Measurements from ENCODE around the gene PDLIM1.

PDLIM1 gene

DNA sequence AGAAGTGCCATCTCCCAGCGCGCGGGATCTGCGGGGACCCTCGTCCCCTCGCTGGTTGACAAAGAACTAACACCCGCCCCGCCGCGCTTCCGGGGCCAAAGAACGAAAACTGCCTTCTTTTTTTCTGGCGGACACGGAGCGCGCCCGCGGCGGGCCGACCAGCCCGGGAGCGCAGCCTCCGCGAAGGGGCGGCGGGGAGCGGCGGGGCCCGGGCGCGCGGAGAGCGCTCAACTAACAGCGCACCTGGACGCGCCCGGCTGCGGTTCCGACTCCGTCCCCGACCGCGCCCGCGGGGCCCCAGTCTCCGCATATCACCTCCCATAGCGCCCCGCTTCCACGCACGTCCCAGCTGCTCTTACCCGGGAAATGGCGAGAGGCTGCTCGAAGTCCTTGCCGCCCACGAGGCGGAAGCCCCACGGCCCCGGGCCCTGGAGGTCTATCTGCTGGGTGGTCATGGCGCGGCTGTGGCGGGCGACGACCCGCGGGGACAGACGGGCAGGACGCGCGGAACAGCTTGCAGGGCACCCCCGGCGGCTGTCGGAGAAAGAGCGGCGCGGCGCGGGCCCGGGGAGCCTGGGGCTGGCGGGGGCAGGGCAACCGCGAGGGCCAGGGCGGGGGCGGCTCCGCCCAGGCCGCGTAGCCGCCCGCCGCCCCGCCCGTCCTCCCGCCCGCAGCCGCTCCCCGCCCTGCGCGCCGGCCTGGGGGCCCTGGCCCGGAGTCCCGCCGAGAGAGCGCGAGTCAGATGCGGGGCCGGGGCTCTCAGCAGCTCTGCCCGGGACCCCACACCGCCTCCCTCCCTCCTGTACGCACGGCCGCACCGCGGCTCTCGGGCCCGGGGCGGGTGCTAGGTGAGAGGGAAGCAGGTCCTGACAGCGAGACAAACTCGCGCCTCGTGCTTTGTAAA lies at the start of gene PDLIM1:
Gene PDLIM1 (minus strand): TSS at position 543 of the 904 bp plus-strand sequence. CDS start 88 bp downstream, at position 455.
- peak within 1 kb of the TSS; percentile 94 for H3K9ac ChIP-seq (ENCODE audit: low read depth, low read length)
- H3K9me3 ChIP-seq (ENCODE audit: control insufficient read depth, insufficient read depth, low read length), result no peaks in the 10 kb centered on the region
- no peaks in the 10 kb centered on the region for H3K36me3 ChIP-seq (ENCODE audit: insufficient read depth, low read length)
- peaks cover 36% of the 10 kb centered on the region for H3K4me1 ChIP-seq (ENCODE audit: insufficient read depth, low read length)

- no peaks in the 10 kb centered on the region for H3K36me3 ChIP-seq (ENCODE audit: insufficient read depth, low read length)
- H3K9ac ChIP-seq (ENCODE audit: low read depth, low read length), result no peak overlapping the region
- peaks cover 8% of the 10 kb centered on the region for H3K4me1 ChIP-seq (ENCODE audit: insufficient read depth, low read length)
- H3K9me3 ChIP-seq (ENCODE audit: control insufficient read depth, insufficient read depth, low read length), result no peaks in the 10 kb centered on the region
Measured at GRCh38 chr10:95339863-95340262, 49.1 kb upstream of the PDLIM1 start.

DNA sequence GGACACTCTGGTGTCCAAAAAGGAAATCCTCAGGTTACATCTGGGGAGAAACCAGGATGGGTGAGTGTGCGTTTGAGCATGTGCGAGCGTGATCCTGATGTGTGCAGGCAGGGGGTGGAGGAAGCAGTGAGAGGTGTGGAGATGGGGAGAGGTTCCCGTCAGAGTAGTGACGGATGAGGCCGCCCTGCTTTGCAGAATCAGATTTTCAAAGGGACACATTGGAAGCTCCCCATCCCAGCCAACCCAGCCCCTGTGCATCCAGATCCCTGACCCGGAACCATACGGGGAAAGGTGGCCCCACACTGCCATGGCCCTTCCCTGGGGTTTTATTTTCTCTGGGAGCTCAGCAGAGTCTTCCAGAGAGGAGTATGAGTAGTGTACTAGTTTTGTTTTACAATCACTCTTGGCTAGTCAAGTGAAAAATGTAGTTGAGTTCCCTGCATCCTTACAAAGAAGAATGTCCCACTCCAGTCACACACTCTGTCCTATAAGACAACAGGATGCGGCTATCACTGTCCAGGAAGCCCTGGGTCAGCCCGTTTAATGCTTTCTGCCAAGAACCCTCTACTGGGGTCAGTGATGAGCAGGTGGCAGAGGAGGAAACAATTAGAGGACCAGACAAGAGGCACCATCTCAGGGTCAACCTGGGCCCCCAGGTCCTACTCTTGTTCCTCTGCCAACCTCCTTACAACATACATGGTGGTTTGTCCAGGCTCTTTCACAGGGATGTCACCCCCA lies 46.8 kb upstream of the PDLIM1 start:
- Histone ChIP-seq H3K36me3 (ENCODE audit: insufficient read depth, low read length) (no peaks in the 10 kb centered on the region), H3K9ac (ENCODE audit: low read depth, low read length) (no peak overlapping the region), H3K4me1 (ENCODE audit: insufficient read depth, low read length) (no peaks in the 10 kb centered on the region), H3K9me3 (ENCODE audit: control insufficient read depth, insufficient read depth, low read length) (no peaks in the 10 kb centered on the region)

- Histone ChIP-seq H3K36me3 (ENCODE audit: insufficient read depth, low read length) (no peaks in the 10 kb centered on the region), H3K4me1 (ENCODE audit: insufficient read depth, low read length) (no peaks in the 10 kb centered on the region), H3K9ac (ENCODE audit: low read depth, low read length) (no peak overlapping the region), H3K9me3 (ENCODE audit: control insufficient read depth, insufficient read depth, low read length) (no peaks in the 10 kb centered on the region)
Measured at GRCh38 chr10:95336702-95337101, 45.9 kb upstream of the PDLIM1 start.

GRCh38 chr10:95335933-95336699 lies 45.3 kb upstream of the PDLIM1 start:
- no peaks in the 10 kb centered on the region for H3K9me3 ChIP-seq (ENCODE audit: control insufficient read depth, insufficient read depth, low read length)
- H3K9ac ChIP-seq (ENCODE audit: low read depth, low read length), result no peak overlapping the region
- no peaks in the 10 kb centered on the region for H3K4me1 ChIP-seq (ENCODE audit: insufficient read depth, low read length)
- no peaks in the 10 kb centered on the region for H3K36me3 ChIP-seq (ENCODE audit: insufficient read depth, low read length)

DNA sequence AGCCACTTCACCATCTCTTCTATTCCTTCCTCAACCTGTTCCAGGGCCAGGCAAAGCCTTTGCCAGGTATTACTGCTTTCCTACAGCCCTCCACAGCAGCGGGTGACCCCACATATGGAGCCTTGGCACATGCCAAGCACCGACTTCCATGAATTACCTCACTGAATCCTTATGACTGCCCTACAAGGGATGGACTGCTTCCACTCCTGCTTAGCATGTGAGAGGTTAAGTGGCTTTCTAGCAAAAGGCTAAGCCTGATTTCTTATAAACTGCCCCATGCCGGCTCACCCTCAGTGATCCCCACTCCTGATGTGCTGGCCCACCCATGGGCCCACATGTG lies 44.0 kb upstream of the PDLIM1 start:
- Histone ChIP-seq H3K4me1 (ENCODE audit: insufficient read depth, low read length) (no peaks in the 10 kb centered on the region), H3K9me3 (ENCODE audit: control insufficient read depth, insufficient read depth, low read length) (no peaks in the 10 kb centered on the region), H3K9ac (ENCODE audit: low read depth, low read length) (no peak overlapping the region), H3K36me3 (ENCODE audit: insufficient read depth, low read length) (no peaks in the 10 kb centered on the region)

GRCh38 chr10:95333997-95334804 lies 43.4 kb upstream of the PDLIM1 start:
- Histone ChIP-seq H3K4me1 (ENCODE audit: insufficient read depth, low read length) (no peaks in the 10 kb centered on the region), H3K36me3 (ENCODE audit: insufficient read depth, low read length) (no peaks in the 10 kb centered on the region), H3K9ac (ENCODE audit: low read depth, low read length) (no peak overlapping the region), H3K9me3 (ENCODE audit: control insufficient read depth, insufficient read depth, low read length) (no peaks in the 10 kb centered on the region)

DNA sequence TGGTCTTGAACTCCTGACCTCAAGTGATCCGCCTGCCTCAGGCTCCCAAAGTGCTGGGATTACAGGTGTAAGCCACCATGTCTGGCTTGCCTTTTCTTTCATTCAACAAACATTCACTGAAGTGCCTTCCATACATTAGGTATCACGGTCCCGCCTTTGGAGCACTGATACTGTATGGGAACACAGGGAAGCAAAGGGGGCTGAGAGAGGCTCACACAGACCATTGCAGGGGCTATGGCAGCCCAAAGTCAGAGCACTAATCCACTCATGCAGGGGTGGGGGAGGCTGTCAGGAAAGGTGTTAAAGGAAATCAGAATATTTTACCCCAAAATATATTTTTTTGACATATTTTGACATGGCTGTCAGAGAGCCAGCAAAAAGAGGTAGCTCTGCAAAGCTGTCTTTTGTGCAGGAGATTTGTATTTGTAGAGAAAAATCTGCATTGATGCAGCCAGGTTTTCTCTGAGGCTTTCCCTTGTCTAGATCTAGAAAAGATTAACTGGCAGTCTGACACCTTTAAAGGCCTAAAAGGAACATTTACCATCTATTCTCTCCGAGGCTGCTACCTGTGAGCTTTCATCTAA lies 42.0 kb upstream of the PDLIM1 start:
- no peaks in the 10 kb centered on the region for H3K9me3 ChIP-seq (ENCODE audit: control insufficient read depth, insufficient read depth, low read length)
- no peaks in the 10 kb centered on the region for H3K36me3 ChIP-seq (ENCODE audit: insufficient read depth, low read length)
- no peak overlapping the region for H3K9ac ChIP-seq (ENCODE audit: low read depth, low read length)
- no peaks in the 10 kb centered on the region for H3K4me1 ChIP-seq (ENCODE audit: insufficient read depth, low read length)

DNA sequence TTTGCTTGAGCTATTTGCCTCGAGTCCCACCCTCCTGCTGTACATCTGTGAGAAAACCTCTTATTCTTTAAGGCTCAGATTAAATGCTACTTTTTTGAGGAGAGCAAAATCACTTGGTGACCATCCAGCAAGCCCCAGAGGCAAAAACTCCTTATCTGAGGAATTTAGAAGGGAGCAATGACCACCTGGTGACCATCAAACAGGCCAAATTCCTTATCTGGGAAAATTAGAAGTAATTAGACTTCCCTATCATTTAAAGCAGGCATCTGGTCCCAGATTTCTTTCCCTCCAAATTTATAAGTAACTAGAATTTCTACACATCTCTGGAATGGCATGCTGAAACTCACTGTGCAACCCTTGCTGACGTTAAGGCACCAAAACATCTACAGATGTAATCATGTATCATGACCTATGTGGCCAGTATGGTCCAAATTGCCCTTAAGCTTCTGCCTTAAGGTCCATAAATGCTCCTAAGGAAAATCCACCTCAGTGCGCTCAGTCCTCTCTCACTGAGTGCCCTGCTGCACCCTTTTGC lies 40.9 kb upstream of the PDLIM1 start:
- no peaks in the 10 kb centered on the region for H3K36me3 ChIP-seq (ENCODE audit: insufficient read depth, low read length)
- H3K4me1 ChIP-seq (ENCODE audit: insufficient read depth, low read length), result no peaks in the 10 kb centered on the region
- H3K9me3 ChIP-seq (ENCODE audit: control insufficient read depth, insufficient read depth, low read length), result no peaks in the 10 kb centered on the region
- H3K9ac ChIP-seq (ENCODE audit: low read depth, low read length), result no peak overlapping the region

GRCh38 chr10:95330966-95331453 lies 40.2 kb upstream of the PDLIM1 start:
- H3K9me3 ChIP-seq (ENCODE audit: control insufficient read depth, insufficient read depth, low read length), result no peaks in the 10 kb centered on the region
- H3K36me3 ChIP-seq (ENCODE audit: insufficient read depth, low read length), result no peaks in the 10 kb centered on the region
- H3K9ac ChIP-seq (ENCODE audit: low read depth, low read length), result no peak overlapping the region
- no peaks in the 10 kb centered on the region for H3K4me1 ChIP-seq (ENCODE audit: insufficient read depth, low read length)

- Histone ChIP-seq H3K9me3 (ENCODE audit: control insufficient read depth, insufficient read depth, low read length) (no peaks in the 10 kb centered on the region), H3K36me3 (ENCODE audit: insufficient read depth, low read length) (no peaks in the 10 kb centered on the region), H3K9ac (ENCODE audit: low read depth, low read length) (no peak overlapping the region), H3K4me1 (ENCODE audit: insufficient read depth, low read length) (no peaks in the 10 kb centered on the region)
Measured at GRCh38 chr10:95329296-95329695, 38.5 kb upstream of the PDLIM1 start.

DNA sequence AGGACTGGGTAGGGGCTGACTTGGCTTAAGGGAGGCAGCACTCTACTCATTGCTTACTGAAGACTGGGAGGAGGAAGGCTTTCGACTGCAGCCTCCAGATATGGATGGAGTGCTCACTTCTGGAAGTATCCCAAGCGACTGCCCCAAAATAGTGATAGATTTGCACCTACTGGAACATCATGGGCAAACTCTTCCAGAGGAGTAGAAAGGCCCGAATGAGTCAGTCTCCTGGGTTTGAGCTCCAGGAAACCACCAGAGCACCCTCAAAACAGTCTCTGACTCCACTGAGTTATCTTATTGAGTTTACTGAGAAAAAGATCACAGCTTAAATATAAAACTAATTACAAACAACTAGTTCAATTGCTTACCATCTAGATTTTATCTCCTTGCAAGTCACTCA lies 37.2 kb upstream of the PDLIM1 start:
- H3K9ac ChIP-seq (ENCODE audit: low read depth, low read length), result no peak overlapping the region
- no peaks in the 10 kb centered on the region for H3K4me1 ChIP-seq (ENCODE audit: insufficient read depth, low read length)
- H3K9me3 ChIP-seq (ENCODE audit: control insufficient read depth, insufficient read depth, low read length), result no peaks in the 10 kb centered on the region
- H3K36me3 ChIP-seq (ENCODE audit: insufficient read depth, low read length), result no peaks in the 10 kb centered on the region

DNA sequence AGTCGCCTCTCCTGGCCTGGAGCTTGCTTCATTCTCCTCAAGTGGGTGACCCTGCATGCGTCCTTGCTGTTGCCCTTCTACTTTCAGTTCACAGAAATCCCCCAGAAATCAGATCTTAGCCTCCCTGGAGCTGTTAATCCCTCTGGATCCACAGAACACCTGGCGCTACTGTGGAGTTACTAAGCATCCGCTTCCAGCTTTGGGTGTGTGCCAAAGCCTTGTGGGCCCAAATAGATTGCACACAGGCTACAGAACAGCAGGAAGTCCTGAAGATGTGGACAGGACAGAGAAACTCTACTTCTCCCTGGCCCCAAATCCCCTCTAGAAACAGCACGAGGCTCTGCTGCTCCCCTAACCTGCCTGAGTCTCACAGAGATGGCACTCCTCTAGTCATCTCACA lies 36.6 kb upstream of the PDLIM1 start:
- H3K36me3 ChIP-seq (ENCODE audit: insufficient read depth, low read length), result no peaks in the 10 kb centered on the region
- H3K9ac ChIP-seq (ENCODE audit: low read depth, low read length), result no peak overlapping the region
- H3K4me1 ChIP-seq (ENCODE audit: insufficient read depth, low read length), result no peaks in the 10 kb centered on the region
- no peaks in the 10 kb centered on the region for H3K9me3 ChIP-seq (ENCODE audit: control insufficient read depth, insufficient read depth, low read length)

Data from ES-I3 (cell line).